GM08714 (cell line): ENCODE measurements around the gene CCDC38.

ENCODE experiments used
- H3K4me3 ChIP-seq: fragments of 200-500 bp; sonication (Bioruptor generic); 2 replicates; pipeline ENCODE4 v1.5.1; 2014; ENCODE audit warnings: mild to moderate bottlenecking, low read length, inconsistent platforms
- ZNF274 ChIP-seq: IDR thresholded peaks from 2 replicates; pipeline ENCODE4 v1.6.1; 2012; ENCODE audit warnings: mild to moderate bottlenecking, low read depth, low read length

The CCDC38 gene

GRCh38 chr12:95944108-95944704 lies 1.8 kb upstream of the CCDC38 start:
- TF ChIP-seq ZNF274 = no peak
- H3K4me3 ChIP-seq = no peak overlapping the region

DNA sequence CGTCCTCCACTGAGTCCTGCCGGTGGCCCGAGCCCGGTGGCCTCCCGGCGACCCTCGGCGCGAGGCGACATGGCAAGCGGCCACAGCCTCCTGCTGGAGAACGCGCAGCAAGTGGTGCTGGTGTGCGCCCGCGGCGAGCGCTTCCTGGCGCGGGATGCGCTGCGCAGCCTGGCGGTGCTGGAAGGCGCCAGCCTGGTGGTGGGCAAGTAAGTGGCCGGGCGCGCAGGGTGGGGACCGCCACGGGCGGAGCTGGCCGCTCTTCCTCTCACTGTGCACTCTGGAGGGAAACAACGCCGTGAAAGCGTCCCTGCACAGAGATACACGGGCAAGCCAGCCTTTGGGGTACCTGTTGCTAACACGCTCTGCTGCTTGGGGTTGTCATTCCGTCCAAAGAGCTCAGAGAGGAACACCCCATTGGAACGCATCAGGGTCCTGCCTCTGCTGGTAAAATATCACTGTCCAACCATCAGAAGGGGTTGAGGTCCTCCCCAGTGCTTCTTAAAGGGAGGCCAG lies 972 bp upstream of the CCDC38 start, which contains the start of gene AMDHD1:
TSS of gene AMDHD1 (plus strand) at position 2 of the 513 bp plus-strand sequence. CDS start at position 70, 68 bp downstream.
- no peak for TF ChIP-seq ZNF274
- H3K4me3 ChIP-seq = peak within 1 kb of the TSS; percentile 70

DNA sequence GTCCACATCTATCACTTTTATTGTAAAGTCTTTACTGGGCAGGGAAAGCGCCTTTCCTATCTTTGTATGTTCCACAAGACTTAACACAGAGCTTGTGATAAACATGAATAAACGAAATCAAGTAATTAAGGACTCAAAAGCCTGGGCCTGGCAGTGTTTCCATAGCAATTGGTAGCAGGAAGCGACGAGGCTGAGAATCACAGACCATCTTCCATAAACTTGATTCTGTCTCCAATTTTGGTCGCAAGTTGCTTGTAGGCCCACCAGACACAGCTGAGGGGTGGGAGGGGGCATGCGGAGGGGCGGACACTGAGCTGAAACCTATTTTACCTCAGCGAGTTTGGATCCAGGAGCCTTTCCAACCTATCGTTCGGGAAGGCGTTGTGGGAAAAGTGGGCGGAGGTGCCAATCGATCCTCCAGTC lies 302 bp downstream of the CCDC38 start:
- no peak for TF ChIP-seq ZNF274

DNA sequence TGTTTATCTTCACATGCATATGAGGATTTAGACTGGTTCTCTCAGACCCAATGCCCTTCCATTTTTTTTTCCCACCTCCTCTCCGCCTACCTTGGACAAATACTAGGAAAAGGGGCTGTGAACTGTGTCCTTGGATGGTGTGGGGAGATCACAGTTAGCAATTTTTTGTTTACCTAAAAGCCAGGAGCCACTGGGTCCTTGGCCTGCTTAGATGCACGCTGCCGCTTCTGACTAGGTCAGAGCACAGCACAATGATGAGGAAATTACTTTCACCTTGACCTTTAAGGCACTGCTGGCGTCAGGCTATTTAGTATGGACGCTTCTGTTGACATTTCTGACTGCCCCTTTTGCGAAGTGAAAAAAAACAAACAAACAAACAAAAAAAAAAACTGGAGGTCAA lies 1.9 kb downstream of the CCDC38 start:
- TF ChIP-seq ZNF274 = no peak
- no peak overlapping the region for H3K4me3 ChIP-seq

More for the DNA sequence above, 302 bp downstream of the CCDC38 start:
- H3K4me3 ChIP-seq = peak overlapping the region; percentile 70

DNA sequence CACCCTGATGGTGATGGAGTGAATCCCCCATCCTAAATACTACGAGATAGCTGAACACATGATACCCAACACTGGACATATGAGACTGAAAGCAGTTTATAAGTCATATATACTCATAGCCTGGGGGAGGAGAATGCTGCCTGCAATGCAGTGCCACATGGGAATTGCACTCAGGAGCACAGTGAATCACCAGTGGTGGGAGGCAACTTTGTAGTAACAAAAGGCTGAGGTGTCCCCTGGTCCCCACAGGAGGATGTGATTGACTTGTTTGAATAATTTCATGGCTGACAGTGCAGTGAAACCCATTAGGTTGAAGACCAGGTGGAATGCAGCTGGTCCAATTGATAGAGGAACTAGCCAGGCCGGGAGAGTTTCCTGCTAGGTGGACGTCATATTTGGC lies 20.2 kb downstream of the CCDC38 start:
- TF ChIP-seq ZNF274 = no peak
- H3K4me3 ChIP-seq = no peak overlapping the region

GRCh38 chr12:95919110-95919509 lies 23.3 kb downstream of the CCDC38 start:
- no peak for TF ChIP-seq ZNF274
- H3K4me3 ChIP-seq = no peak overlapping the region

GRCh38 chr12:95918194-95918993 lies 24.0 kb downstream of the CCDC38 start:
- TF ChIP-seq ZNF274 = no peak
- no peak overlapping the region for H3K4me3 ChIP-seq

DNA sequence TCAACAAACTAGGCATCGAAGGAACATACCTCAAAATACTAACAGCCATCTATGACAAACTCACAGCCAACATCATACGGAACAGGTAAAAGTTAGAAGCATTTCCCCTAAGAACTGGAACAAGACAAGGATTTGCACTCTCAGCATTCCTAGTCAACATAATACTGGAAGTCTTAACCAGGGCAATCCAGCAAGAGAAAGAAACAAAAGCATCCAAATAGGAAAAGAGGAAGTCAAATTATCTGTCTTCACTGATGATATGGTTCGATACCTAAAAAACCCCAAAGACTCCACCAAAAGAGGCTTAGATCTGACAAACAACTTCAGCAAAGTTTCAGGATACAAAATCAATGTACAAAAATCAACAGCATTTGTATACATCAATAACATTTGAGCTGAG lies 32.5 kb downstream of the CCDC38 start:
- no peak for TF ChIP-seq ZNF274
- no peak overlapping the region for H3K4me3 ChIP-seq

GRCh38 chr12:95908573-95908972 lies 33.8 kb downstream of the CCDC38 start:
- no peak overlapping the region for H3K4me3 ChIP-seq
- TF ChIP-seq ZNF274 = no peak

- TF ChIP-seq ZNF274 = no peak
Observed at GRCh38 chr12:95898081-95898480, 44.3 kb downstream of the CCDC38 start.

GRCh38 chr12:95896846-95897245 lies 45.6 kb downstream of the CCDC38 start:
- H3K4me3 ChIP-seq = no peak overlapping the region
- TF ChIP-seq ZNF274 = no peak

More at GRCh38 chr12:95898081-95898480, 44.3 kb downstream of the CCDC38 start:
- no peak overlapping the region for H3K4me3 ChIP-seq

GRCh38 chr12:95890958-95891357 lies 51.5 kb downstream of the CCDC38 start:
- no peak for TF ChIP-seq ZNF274
- no peak overlapping the region for H3K4me3 ChIP-seq

DNA sequence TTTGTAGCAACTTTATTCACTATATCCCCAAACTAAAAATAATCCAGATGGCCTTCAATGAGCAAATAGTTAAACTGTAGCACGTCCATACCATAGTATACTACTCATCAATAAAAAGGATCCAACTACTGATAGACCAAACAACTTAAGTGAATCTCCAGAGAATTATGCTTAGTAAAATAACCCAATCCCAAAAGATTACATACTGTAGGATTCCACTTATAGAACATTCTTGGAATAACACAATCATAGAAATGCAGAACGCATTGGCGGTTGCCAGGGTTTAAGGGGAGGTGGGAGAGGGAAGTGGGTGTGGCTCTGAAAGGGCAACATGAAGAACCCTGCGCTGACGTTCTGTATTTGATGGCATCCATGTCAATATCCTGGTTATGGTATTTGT lies 55.1 kb downstream of the CCDC38 start:
- H3K4me3 ChIP-seq = no peak overlapping the region
- TF ChIP-seq ZNF274 = no peak

DNA sequence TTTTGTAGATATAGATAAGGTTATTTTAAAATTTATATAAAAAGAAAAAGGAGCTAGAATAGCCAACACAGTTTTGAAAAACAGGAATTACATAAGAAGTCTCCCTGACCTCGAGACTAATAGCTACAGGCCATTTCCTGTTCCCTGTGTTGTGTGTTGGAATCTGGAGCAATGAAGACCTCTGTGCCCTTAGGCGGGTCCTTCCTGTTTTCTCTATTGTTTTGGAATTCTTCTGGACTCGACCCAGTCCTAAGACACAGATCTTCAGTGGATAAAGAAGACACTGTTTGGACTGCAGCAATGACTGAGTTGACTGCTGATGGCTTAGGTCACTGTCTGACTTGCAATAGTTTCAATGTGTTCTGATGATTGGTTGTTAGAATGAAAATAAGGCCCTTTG lies 57.4 kb downstream of the CCDC38 start:
- no peak for TF ChIP-seq ZNF274
- no peak overlapping the region for H3K4me3 ChIP-seq

DNA sequence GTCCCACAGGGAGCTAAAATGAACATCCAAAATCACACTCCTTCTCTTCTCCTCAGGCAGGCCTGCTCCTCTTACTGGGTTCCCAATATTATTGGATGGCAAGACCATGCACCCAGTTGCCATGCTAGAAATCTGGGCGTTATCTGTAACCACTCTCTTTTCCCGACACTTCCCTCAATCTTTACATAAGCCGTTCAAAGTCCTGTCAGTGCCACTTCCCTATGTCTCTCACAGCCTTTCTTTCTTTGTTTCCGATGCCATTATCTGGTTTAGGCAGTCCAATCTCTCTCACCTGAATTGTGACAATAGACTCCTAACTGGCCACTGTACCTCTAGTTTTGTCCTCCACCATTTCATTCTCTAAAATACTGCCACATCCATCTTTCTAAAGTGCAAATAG lies 59.5 kb downstream of the CCDC38 start:
- H3K4me3 ChIP-seq = no peak overlapping the region
- TF ChIP-seq ZNF274 = no peak
